ENCODE data around the gene MZT2B. TPM values are rescaled to one million over a fixed set of nuclear protein-coding genes. Genes with fewer than 3 reads are reported as not detected.
"Not testable (repeated sequence)": the region's sequence is repeated elsewhere in the genome, so short reads cannot be mapped to it uniquely, and the experiment has no call there.

Gene MZT2B
- total and polyA plus RNA-seq, 2 donors (not counting 1 experiment from before 2014, with no cell fraction given): 119 to 152 TPM

GRCh38 chr2:130169896-130170295 lies 12.2 kb upstream of the MZT2B start:
- Histone ChIP-seq H3K4me2 (replicated peaks; ENCODE audit: low read depth, low read length, poor library complexity, severe bottlenecking) (no peak overlapping the region), H4K20me1 (ENCODE audit: control insufficient read depth, insufficient read depth, low read length, poor library complexity, severe bottlenecking) (no peaks in the 10 kb centered on the region), H3K9me3 (ENCODE audit: control extremely low read depth in 1 of 3, control insufficient read depth in 2 of 3, insufficient read depth in 1 of 3, low read length in 2 of 3) (no peaks in the 10 kb centered on the region), H2AFZ (ENCODE audit: insufficient read depth, low read depth, low read length, poor library complexity, severe bottlenecking) (no peak overlapping the region), H3K4me3 (ENCODE audit: control extremely low read depth in 1 of 5, extremely low read depth in 1 of 5, insufficient read depth in 1 of 5, low read depth in 2 of 5, low read length in 4 of 5) (no peak overlapping the region), H3K27ac (ENCODE audit: low read length in 2 of 2) (no peak overlapping the region), H3K79me2 (ENCODE audit: control insufficient read depth, insufficient read depth, low read length) (no peaks in the 10 kb centered on the region), H3K4me1 (ENCODE audit: control insufficient read depth in 2 of 2, insufficient read depth in 2 of 2, low read length in 2 of 2) (no peaks in the 10 kb centered on the region), H3K36me3 (replicated peaks in 1 of 2; ENCODE audit: control extremely low read depth in 1 of 2, control insufficient read depth in 1 of 2, extremely low read depth in 1 of 2, insufficient read depth in 2 of 2, low read length in 1 of 2) (peaks cover 2 to 48% of the 10 kb centered on the region in 2 experiments), H3K9ac (ENCODE audit: low read length) (no peak overlapping the region), H3K27me3 (replicated peaks in 1 of 4; ENCODE audit: control extremely low read depth in 1 of 4, control insufficient read depth in 3 of 4, insufficient read depth in 4 of 4, low read length in 3 of 4) (no peaks in the 10 kb centered on the region)
- WGBS (ENCODE audit: insufficient coverage): 100% methylated on average over 4 of the region's 7 CpGs
- H3K27ac Mint-ChIP-seq: no peak overlapping the region
- H3K9me3 Mint-ChIP-seq (ENCODE audit: insufficient read depth): no peaks in the 10 kb centered on the region
- no peaks in the 10 kb centered on the region for H3K4me1 Mint-ChIP-seq
- no peak for TF ChIP-seq EZH2 (IDR thresholded peaks at IDR 0.05; ENCODE audit: borderline replicate concordance, insufficient read depth, low read depth, low read length, poor library complexity, severe bottlenecking)
- TF ChIP-seq CTCF (IDR thresholded peaks at IDR 0.05): no peak
- ChIA-PET CTCF (no interaction called here), POLR2A (no interaction called here)
- ATAC-seq (ENCODE audit: low read depth) (no peak), DNase-seq (no peak)
- H3K27me3 Mint-ChIP-seq: no peaks in the 10 kb centered on the region
- H3K4me3 Mint-ChIP-seq: no peak overlapping the region
- intact Hi-C loops (cut with micrococcal nuclease): no loop called here

- H3K27me3 Mint-ChIP-seq; H3K9me3 Mint-ChIP-seq (ENCODE audit: insufficient read depth); H3K27me3 ChIP-seq (replicated peaks in 1 of 4; ENCODE audit: control extremely low read depth in 1 of 4, control insufficient read depth in 3 of 4, insufficient read depth in 4 of 4, low read length in 3 of 4); H3K9ac ChIP-seq (ENCODE audit: low read length); CTCF ChIA-PET; DNase-seq; intact Hi-C loops (cut with micrococcal nuclease); H3K4me3 ChIP-seq (ENCODE audit: control extremely low read depth in 1 of 5, extremely low read depth in 1 of 5, insufficient read depth in 1 of 5, low read depth in 2 of 5, low read length in 4 of 5); H3K4me2 ChIP-seq (replicated peaks; ENCODE audit: low read depth, low read length, poor library complexity, severe bottlenecking); ATAC-seq (ENCODE audit: low read depth); H3K4me3 Mint-ChIP-seq; H3K9me3 ChIP-seq (ENCODE audit: control extremely low read depth in 1 of 3, control insufficient read depth in 2 of 3, insufficient read depth in 1 of 3, low read length in 2 of 3); H3K27ac Mint-ChIP-seq; H3K4me1 Mint-ChIP-seq; POLR2A ChIA-PET; H3K27ac ChIP-seq (ENCODE audit: low read length in 2 of 2); H3K4me1 ChIP-seq (ENCODE audit: control insufficient read depth in 2 of 2, insufficient read depth in 2 of 2, low read length in 2 of 2); H2AFZ ChIP-seq (ENCODE audit: insufficient read depth, low read depth, low read length, poor library complexity, severe bottlenecking): not testable (repeated sequence)
- Histone ChIP-seq H3K79me2 (ENCODE audit: control insufficient read depth, insufficient read depth, low read length) (peaks cover 34% of the 10 kb centered on the region), H4K20me1 (ENCODE audit: control insufficient read depth, insufficient read depth, low read length, poor library complexity, severe bottlenecking) (peaks cover 22% of the 10 kb centered on the region), H3K36me3 (replicated peaks in 1 of 2; ENCODE audit: control extremely low read depth in 1 of 2, control insufficient read depth in 1 of 2, extremely low read depth in 1 of 2, insufficient read depth in 2 of 2, low read length in 1 of 2) (peaks cover 0 to 28% of the 10 kb centered on the region in 2 experiments)
- WGBS (ENCODE audit: insufficient coverage): 79% methylated on average over 4 of the region's 5 CpGs
These were observed 7.2 kb upstream of the MZT2B start for GRCh38 chr2:130174866-130175265.

DNA sequence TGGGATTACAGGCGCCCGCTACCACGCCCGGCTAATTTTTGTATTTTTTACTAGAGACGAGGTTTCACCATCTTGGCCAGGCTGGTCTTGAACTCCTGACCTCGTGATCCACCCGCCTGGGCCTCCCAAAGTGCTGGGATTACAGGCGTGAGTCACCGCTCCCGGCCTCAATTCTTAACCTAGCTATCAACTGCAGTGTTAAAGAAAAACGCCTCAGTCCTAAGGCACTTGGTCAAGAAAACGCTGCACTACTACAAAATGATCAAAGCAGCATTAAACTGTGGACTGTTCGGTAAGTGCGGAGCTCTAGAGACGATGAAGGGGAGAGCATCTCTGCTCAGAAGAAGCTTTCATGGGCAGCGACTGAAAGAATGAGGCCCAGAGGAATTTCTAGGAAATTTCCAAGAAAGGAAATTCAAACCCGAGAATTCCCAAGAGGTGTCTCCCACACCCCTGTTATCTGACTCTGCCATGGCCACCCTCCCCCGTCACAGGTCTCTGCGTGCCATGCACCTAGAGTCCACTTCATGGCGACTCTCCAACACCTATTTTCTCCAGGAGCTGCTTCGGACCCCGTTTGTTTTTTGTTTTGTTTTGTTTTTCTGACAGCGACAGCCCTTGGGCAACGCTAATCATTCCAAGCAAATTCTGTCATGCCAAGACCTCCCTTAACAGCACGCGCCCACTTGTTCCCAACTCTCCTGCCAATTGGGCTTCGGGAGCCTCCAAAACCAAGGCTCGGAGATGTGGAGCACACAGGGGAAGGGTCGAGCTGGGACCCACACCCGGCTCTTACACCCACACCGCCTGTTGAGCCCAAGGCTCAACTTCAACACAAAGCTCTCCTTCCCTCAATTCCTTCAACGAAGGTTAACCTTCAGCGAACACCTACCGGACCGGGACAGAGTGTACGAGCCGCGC lies 1.4 kb upstream of the MZT2B start:
- ChIA-PET POLR2A (interaction anchor here (0.6 to 2.7 kb wide), 4 partner anchors 22 to 643 kb away, joined by 5 to 32 read pairs (median 8); partner anchors contain the start of gene IMP4), CTCF (interaction anchor here (1.1 to 3.6 kb wide), 5 partner anchors 21 to 162 kb away, joined by 3 to 21 read pairs (median 6); partner anchors contain the start of gene IMP4)
- H3K4me2 ChIP-seq (replicated peaks; ENCODE audit: low read depth, low read length, poor library complexity, severe bottlenecking): peak overlapping the region; percentile 86
- intact Hi-C loops (cut with micrococcal nuclease): loop anchor here (1.0 to 10.0 kb wide), 4 partner anchors 22 to 1866 kb away; partner anchors contain the start of genes HS6ST1, IMP4 and MZT2A
- H3K4me1 ChIP-seq (ENCODE audit: control insufficient read depth in 2 of 2, insufficient read depth in 2 of 2, low read length in 2 of 2): peaks cover 14 to 21% of the 10 kb centered on the region in 2 donors
- not testable (repeated sequence) for H3K36me3 ChIP-seq (replicated peaks in 1 of 2; ENCODE audit: control extremely low read depth in 1 of 2, control insufficient read depth in 1 of 2, extremely low read depth in 1 of 2, insufficient read depth in 2 of 2, low read length in 1 of 2); H3K9me3 ChIP-seq (ENCODE audit: control extremely low read depth in 1 of 3, control insufficient read depth in 2 of 3, insufficient read depth in 1 of 3, low read length in 2 of 3); ATAC-seq (ENCODE audit: low read depth); H3K27me3 Mint-ChIP-seq; H3K9me3 Mint-ChIP-seq (ENCODE audit: insufficient read depth); H3K27me3 ChIP-seq (replicated peaks in 1 of 4; ENCODE audit: control extremely low read depth in 1 of 4, control insufficient read depth in 3 of 4, insufficient read depth in 4 of 4, low read length in 3 of 4); DNase-seq
- peaks cover 69% of the 10 kb centered on the region for H3K79me2 ChIP-seq (ENCODE audit: control insufficient read depth, insufficient read depth, low read length)
- peak overlapping the region; percentile 78 for H3K9ac ChIP-seq (ENCODE audit: low read length)
- peaks cover 22% of the 10 kb centered on the region for H4K20me1 ChIP-seq (ENCODE audit: control insufficient read depth, insufficient read depth, low read length, poor library complexity, severe bottlenecking)
- H3K27ac ChIP-seq (ENCODE audit: low read length in 2 of 2): peak overlapping the region; percentile 85 to 91
- 33% methylated on average over 36 of the region's 38 CpGs for WGBS (ENCODE audit: insufficient coverage)
- H2AFZ ChIP-seq (ENCODE audit: insufficient read depth, low read depth, low read length, poor library complexity, severe bottlenecking): peak overlapping the region; percentile 80
- peak overlapping the region; percentile 97 for H3K27ac Mint-ChIP-seq
- H3K4me3 ChIP-seq (ENCODE audit: control extremely low read depth in 1 of 5, extremely low read depth in 1 of 5, insufficient read depth in 1 of 5, low read depth in 2 of 5, low read length in 4 of 5): peak overlapping the region; percentile 38 to 90 (median 80)
- peak overlapping the region; percentile 92 for H3K4me3 Mint-ChIP-seq
- peaks cover 24% of the 10 kb centered on the region for H3K4me1 Mint-ChIP-seq
